ENCODE results near the gene CDK14. TPM values are rescaled to one million over a fixed set of nuclear protein-coding genes. Genes with fewer than 3 reads are reported as not detected.

The CDK14 gene
- total and polyA plus RNA-seq, 4 donors, result 4.2 to 12.4 (median 7.4) TPM

DNA sequence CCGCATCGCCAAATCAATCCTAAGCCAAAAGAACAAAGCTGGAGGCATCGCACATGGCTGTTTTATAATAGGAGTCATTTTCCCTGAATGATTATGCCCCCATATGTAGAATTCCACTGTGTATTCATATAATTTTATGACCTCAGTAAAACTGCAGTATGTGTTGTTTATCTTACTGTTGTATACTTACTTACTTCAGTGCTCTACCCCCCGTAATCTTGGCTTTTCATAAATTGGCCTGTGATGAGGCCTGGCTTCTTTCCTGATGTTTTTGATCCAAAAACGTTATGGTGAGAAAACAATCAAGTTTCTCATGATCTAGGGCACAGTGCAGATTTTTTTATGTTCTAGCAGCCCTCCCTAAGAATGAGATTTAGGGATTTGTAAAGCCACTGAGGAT is 361.8 kb downstream of the CDK14 start:
- H3K9ac ChIP-seq (ENCODE audit: low read depth in 1 of 2, low read length in 2 of 2), result no peak overlapping the region
- H3K4me3 ChIP-seq (ENCODE audit: low read depth in 1 of 3, low read length in 3 of 3), result no peak overlapping the region
- no peaks in the 10 kb centered on the region for H3K27me3 ChIP-seq (ENCODE audit: control insufficient read depth in 4 of 4, insufficient read depth in 4 of 4, low read length in 3 of 4)
- no peaks in the 10 kb centered on the region for H3K4me1 ChIP-seq (ENCODE audit: control insufficient read depth in 4 of 4, insufficient read depth in 4 of 4, low read length in 3 of 4)
- DNase-seq (ENCODE audit: low spot score), result no peak
- H3K36me3 ChIP-seq (ENCODE audit: control insufficient read depth in 4 of 4, insufficient read depth in 3 of 4, low read depth in 1 of 4, low read length in 3 of 4), result peaks cover 0 to 1% (median 0%) of the 10 kb centered on the region in 4 donors
- H3K9me3 ChIP-seq (ENCODE audit: control insufficient read depth in 4 of 4, low read length in 3 of 4), result no peaks in the 10 kb centered on the region
- TF ChIP-seq HNF4G (IDR thresholded peaks at IDR 0.05) (no peak), RXRA (IDR thresholded peaks at IDR 0.05) (no peak), NR2F2 (IDR thresholded peaks at IDR 0.05) (no peak), FOXA1 (IDR thresholded peaks at IDR 0.05) (no peak), RAD21 (IDR thresholded peaks at IDR 0.05) (no peak), SP1 (IDR thresholded peaks at IDR 0.05) (no peak), YY1 (IDR thresholded peaks at IDR 0.05) (no peak), JUND (IDR thresholded peaks at IDR 0.05) (no peak), GABPA (IDR thresholded peaks at IDR 0.05 in 1 of 2, conservative IDR thresholded peaks at IDR 0.05 in 1 of 2) (no peak), EGR1 (IDR thresholded peaks at IDR 0.05; ENCODE audit: low read depth in 2 of 2) (no peak), FOXA2 (IDR thresholded peaks at IDR 0.05) (no peak)
- TF ChIP-seq, protein P1, sequence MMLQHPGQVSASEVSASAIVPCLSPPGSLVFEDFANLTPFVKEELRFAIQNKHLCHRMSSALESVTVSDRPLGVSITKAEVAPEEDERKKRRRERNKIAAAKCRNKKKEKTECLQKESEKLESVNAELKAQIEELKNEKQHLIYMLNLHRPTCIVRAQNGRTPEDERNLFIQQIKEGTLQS (IDR thresholded peaks at IDR 0.05), result no peak
- TF ChIP-seq, protein P2, sequence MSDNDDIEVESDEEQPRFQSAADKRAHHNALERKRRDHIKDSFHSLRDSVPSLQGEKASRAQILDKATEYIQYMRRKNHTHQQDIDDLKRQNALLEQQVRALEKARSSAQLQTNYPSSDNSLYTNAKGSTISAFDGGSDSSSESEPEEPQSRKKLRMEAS (IDR thresholded peaks at IDR 0.05), result no peak
- TF ChIP-seq, protein P3, sequence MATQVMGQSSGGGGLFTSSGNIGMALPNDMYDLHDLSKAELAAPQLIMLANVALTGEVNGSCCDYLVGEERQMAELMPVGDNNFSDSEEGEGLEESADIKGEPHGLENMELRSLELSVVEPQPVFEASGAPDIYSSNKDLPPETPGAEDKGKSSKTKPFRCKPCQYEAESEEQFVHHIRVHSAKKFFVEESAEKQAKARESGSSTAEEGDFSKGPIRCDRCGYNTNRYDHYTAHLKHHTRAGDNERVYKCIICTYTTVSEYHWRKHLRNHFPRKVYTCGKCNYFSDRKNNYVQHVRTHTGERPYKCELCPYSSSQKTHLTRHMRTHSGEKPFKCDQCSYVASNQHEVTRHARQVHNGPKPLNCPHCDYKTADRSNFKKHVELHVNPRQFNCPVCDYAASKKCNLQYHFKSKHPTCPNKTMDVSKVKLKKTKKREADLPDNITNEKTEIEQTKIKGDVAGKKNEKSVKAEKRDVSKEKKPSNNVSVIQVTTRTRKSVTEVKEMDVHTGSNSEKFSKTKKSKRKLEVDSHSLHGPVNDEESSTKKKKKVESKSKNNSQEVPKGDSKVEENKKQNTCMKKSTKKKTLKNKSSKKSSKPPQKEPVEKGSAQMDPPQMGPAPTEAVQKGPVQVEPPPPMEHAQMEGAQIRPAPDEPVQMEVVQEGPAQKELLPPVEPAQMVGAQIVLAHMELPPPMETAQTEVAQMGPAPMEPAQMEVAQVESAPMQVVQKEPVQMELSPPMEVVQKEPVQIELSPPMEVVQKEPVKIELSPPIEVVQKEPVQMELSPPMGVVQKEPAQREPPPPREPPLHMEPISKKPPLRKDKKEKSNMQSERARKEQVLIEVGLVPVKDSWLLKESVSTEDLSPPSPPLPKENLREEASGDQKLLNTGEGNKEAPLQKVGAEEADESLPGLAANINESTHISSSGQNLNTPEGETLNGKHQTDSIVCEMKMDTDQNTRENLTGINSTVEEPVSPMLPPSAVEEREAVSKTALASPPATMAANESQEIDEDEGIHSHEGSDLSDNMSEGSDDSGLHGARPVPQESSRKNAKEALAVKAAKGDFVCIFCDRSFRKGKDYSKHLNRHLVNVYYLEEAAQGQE (IDR thresholded peaks at IDR 0.05), result no peak
- TF ChIP-seq, protein P4, sequence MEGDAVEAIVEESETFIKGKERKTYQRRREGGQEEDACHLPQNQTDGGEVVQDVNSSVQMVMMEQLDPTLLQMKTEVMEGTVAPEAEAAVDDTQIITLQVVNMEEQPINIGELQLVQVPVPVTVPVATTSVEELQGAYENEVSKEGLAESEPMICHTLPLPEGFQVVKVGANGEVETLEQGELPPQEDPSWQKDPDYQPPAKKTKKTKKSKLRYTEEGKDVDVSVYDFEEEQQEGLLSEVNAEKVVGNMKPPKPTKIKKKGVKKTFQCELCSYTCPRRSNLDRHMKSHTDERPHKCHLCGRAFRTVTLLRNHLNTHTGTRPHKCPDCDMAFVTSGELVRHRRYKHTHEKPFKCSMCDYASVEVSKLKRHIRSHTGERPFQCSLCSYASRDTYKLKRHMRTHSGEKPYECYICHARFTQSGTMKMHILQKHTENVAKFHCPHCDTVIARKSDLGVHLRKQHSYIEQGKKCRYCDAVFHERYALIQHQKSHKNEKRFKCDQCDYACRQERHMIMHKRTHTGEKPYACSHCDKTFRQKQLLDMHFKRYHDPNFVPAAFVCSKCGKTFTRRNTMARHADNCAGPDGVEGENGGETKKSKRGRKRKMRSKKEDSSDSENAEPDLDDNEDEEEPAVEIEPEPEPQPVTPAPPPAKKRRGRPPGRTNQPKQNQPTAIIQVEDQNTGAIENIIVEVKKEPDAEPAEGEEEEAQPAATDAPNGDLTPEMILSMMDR (IDR thresholded peaks at IDR 0.05; ENCODE audit: low read depth, low read length, missing input control), result no peak
- H3K27ac ChIP-seq (ENCODE audit: low read depth in 1 of 2, low read length in 2 of 2), result no peak overlapping the region
- WGBS, result 76% methylated on average over 5 of the region's 5 CpGs

DNA sequence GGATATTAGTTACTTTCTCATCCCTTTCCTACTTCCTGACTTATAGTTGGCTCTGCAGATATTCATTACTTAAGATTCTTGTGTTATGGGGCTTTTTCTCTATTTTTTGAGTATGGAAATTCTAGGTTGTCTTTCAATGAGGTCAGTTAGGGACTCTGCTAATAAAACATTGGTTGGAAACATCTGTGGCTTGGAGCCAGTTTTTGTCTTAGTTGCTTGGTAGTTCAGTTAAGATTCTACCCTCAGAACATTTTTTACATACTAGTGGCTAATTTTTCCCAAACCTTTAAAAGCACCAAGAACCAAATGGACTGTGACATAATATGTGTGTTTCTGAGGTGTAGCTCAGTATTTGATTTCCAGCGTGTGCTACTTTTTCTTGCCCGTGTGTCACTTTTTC is 362.5 kb downstream of the CDK14 start:
- no peak overlapping the region for H3K9ac ChIP-seq (ENCODE audit: low read depth in 1 of 2, low read length in 2 of 2)
- TF ChIP-seq GABPA (IDR thresholded peaks at IDR 0.05 in 1 of 2, conservative IDR thresholded peaks at IDR 0.05 in 1 of 2) (no peak), TAF1 (conservative IDR thresholded peaks at IDR 0.05) (no peak), HNF4G (IDR thresholded peaks at IDR 0.05) (no peak), JUND (IDR thresholded peaks at IDR 0.05) (no peak), NR2F2 (IDR thresholded peaks at IDR 0.05) (no peak)
- TF ChIP-seq, protein P3 (IDR thresholded peaks at IDR 0.05), result no peak
- no peak overlapping the region for H3K27ac ChIP-seq (ENCODE audit: low read depth in 1 of 2, low read length in 2 of 2)
- H3K9me3 ChIP-seq (ENCODE audit: control insufficient read depth in 4 of 4, low read length in 3 of 4), result no peaks in the 10 kb centered on the region
- peaks cover 0 to 1% (median 0%) of the 10 kb centered on the region in 4 donors for H3K36me3 ChIP-seq (ENCODE audit: control insufficient read depth in 4 of 4, insufficient read depth in 3 of 4, low read depth in 1 of 4, low read length in 3 of 4)
- H3K27me3 ChIP-seq (ENCODE audit: control insufficient read depth in 4 of 4, insufficient read depth in 4 of 4, low read length in 3 of 4), result no peaks in the 10 kb centered on the region
- DNase-seq (ENCODE audit: low spot score), result no peak
- H3K4me3 ChIP-seq (ENCODE audit: low read depth in 1 of 3, low read length in 3 of 3), result no peak overlapping the region
- H3K4me1 ChIP-seq (ENCODE audit: control insufficient read depth in 4 of 4, insufficient read depth in 4 of 4, low read length in 3 of 4), result no peaks in the 10 kb centered on the region
- 91% methylated on average over 2 of the region's 2 CpGs for WGBS
